Measurements from ENCODE around the gene MAN2A2.
"Not testable (repeated sequence)": the region's sequence is repeated elsewhere in the genome, so short reads cannot be mapped to it uniquely, and the experiment has no call there.

MAN2A2 gene

DNA sequence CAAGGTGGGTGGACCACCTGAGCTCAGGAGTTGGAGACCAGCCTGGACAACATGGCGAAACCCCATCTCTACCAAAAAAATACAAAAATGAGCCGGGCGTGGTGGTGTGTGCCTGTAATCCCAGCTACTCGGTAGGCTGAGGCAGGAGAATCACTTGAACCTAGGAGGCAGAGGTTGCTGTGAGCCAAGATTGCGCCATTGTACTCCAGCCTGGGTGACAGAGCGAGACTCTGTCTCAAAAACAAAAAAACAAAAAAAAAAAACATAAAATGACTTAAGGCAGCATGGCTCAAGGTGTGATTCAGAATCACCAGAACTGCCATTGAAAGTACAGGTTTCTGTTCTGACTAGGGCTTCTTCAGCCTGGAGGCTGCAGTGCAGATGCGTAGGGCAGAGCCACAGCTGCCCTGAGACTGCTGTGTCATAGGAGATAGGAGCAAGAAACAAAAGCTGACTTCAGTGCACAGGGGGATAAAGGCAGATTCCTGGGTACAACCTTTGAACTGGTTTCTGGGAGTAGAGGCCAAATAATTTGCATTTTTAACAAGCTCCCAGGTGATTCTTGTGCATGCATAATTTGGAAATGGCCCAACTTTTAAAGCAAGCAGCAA is 19.7 kb downstream of the MAN2A2 start:
- not testable (repeated sequence) for DNase-seq

DNA sequence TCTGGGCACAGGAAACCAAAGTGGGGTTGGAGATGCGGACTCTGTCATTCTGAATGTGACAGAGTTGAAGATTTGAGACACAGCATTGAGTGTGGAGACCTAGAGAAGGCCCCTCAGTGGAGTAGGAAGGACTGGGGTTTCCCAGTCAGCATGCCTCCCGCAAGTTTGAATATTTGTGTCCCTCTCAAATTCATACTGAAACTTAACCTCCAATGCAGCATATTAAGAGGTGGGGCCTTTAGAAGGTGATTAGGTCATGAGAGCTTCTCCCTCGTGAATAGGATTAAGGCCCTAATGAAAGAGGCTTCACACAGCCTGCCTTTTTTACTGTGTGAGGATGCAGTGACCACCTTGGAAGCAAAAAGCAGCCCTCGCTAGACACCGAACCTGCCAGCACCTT is 21.3 kb downstream of the MAN2A2 start:
- DNase-seq: no peak

DNA sequence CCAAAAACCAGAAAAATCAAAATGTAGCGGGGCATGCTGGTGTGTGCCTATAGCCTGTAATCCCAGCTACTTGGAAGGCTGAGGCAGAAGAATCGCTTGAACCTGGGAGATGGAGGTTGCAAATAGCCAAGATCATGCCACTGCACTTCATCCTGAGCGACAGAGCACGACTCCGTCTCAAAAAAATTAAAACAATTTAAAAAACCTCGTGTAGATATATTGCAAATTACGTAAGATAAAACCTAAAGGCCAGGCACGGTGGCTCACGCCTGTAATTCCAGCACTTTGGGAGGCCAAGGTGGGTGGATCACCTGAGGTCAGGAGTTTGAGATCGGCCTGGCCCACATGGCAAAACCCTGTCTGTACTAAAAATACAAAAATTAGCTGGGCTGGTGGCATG is 23.7 kb downstream of the MAN2A2 start:
- not testable (repeated sequence) for DNase-seq

DNA sequence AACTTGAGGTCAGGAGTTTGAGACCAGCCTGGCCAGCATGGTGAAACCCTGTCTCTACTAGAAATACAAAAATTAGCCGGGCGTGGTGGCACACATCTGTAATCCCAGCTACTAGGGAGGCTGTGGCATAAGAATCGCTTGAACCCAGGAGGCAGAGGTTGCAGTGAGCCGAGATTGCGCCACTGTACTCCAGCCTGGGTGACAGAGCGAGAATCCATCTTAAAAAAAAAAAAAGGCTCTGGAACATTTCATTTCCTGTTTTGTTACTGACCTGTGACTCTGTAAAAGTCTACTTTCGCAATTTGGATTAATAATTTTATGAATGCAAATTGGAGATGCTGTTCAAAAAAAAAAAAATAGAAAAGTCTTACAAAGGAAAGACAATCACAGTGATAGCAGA is 25.0 kb downstream of the MAN2A2 start:
- DNase-seq: not testable (repeated sequence)

DNA sequence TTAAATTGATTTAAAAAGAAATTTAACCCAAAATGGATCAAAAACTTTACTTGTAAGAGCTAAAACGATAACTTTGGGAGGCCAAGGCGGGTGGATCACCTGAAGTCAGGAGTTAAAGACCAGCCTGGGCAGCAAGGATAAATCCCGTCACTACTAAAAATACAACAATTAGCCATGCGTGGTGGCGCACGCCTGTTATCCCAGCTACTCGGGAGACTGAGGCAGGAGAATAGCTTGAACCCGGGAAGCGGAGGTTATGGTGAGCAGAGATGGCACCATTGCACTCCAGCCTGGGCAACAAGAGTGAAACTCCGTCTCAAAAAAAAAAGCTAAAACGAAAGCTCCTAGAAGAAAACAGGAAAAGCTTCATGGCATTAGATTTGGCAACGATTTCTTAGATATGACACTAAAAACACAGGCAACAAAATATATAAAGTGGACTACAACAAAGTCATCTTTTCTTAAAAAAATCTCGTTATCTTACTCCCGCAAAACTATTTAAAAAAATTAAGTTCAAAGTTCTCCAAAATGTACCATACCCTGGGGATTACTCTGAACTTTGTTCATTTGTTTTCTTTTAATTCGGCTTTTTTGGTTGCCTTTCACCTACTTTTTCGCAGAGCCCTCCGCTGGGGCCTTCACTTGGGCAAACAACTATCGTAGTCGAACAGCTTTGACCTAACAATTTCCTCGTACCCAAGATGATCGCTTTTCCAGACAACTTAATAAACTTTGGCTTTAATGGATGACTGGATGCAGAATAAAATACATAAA is 26.3 kb downstream of the MAN2A2 start:
- no peak for DNase-seq

DNA sequence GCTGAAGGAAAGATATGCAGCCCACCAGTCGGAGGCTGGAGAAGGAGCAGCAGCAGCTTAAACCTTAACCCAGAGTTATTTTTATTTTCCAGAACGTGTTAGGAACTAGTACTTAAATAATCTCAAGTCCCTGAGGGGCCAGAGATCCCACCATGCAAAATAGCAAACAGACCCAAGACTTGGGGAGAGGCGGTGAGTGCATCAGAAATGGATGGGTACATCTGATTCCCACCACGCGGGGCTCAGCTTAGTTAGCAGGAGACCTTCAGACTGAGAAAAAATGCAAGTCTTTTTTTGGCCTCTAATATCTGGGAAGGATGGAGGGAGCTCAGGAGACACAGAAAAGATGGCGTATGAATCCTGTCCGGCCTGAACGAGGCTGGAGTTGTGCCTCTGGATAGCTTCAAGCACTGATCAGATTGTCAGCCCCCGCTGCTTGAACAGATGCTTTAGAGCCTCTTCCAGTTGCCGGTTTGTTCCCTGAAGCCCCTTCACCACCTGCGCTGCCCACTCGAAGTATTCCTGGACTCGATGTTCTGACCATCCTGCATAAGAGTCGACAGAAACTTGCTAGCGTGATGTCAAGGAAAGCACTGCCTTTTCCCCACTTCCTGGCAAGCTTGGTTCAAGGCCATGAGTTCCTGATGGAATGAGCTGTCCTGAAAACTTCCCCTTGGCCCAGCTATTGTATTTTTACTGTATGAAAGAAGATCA is 27.9 kb downstream of the MAN2A2 start:
- DNase-seq: no peak

DNA sequence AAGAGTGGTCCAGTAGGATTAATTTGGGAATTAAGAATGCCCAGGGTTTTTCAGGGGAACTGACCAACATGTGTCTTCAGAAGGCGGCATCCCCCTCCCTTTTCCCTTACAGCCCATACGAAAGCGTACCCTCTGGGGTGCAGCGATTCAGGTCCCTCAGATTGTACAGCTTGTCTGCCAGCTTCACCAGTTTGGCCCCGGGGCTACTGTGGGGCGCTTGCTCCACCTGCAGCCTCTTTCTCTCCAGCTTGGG is 28.4 kb downstream of the MAN2A2 start:
- no peak for DNase-seq

DNA sequence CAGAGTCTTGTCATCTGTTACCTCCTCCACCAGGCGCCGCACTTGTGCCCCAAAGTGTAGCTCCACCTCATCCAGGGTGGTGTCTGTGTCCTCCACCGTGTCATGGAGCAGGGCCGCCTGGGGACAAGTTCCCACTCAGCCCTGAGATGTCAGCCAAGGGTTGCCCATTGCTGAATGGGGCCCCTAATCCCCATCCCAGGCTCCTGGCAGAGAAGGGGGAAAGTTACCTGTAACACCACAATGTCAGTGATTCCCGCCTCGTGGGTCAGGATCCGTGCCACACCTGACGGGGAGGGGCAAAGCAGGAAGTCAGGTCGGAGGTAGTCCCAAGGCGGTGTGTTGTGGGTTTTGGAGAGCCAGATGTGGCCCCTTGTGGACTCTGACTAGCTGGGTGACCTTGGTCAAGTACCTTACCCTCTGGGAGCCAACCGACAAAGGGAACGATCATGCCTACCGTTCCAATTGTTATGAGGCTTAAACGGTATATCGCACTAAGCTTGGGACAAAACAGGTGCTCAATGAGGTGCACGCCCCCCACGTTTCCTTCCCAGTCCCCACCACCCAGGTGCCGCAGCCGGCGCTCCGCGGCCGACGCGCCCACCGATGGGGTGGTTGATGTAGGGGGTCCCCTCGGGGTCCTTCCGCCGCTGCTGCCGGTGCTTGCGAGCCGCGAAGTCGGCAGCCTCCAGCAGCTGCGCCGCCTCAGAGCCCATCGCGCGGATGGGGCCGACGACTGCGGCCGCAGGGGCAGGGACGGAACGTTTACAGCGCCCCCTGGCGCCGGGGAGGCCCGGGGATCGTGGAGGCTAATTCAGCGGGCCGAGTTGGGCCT is 28.9 kb downstream of the MAN2A2 start, which contains the start of gene HDDC3:
TSS of gene HDDC3 (minus strand) at position 722 of the 832 bp plus-strand sequence. CDS start at position 713, 9 bp downstream.
- peak; percentile 85 to 86 for DNase-seq

DNA sequence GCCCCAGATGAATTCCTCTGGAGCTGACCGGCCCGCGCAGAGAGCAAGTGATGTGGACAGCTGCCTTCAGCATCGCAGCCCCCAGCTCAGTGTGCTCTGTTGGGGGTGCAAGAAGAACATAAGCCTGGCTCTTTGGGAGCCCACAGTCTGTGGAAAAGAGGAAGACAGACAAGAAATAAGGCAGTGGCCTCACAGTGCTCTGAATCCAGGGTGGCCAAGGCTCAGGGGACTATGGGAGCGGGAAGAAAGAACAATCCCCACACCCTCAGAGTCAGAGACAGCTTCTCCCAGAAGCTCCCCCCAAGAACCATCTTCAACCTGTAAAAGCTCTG is 29.5 kb downstream of the MAN2A2 start:
- no peak for DNase-seq

DNA sequence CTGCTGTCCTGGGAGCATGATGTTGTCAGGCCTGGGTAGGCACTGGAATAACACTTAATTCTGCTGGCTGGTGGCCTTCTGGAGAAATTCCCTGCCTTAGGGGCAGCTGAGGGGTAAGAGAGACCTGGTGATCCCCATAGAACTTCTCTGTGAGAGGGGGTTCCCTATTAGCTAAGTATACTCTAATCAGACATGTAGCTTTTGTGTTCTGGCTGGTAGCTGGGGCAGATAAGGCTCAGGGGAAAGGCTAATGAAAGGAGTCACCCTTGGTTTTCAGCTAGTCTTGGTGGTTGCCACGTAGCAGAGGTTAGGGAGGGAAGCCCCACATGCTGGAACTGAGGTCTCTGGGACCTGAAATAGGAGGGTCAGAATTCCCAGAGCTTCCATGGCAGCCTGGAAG is 30.2 kb downstream of the MAN2A2 start:
- no peak for DNase-seq

DNA sequence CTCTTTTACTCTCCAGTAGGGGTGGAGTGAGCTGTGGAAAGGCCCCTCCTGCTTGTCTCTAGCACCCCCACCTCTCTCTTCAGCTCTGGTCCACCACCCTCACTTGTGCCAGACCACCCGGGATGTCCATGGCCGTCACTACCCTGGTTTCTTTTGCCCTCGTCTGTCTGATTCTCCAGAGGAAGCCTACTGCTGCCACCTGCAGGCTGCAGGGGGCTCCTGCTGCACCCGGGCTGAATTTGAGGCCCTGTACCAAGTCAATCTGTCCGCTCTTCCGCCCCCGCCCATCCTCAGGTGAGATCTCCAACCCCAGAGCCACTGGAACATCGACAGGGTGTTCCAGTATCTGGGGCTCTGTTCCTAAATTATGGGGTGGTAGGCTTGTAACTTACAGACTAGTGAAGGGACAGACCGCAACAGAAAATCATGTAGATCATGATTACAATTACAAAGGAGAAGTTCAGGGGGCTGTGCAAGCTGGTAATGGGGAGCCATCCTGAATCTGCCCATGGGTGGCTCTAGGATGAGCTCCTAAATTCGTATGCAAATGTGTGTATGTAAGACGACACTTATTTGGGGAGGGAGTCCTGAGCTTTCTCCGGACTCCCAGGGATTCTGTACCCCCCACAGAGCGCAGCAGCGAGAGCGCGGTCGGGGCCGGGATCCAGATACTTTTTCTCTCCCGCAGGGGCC is 31.3 kb downstream of the MAN2A2 start:
- DNase-seq: peak; percentile 82 to 83

DNA sequence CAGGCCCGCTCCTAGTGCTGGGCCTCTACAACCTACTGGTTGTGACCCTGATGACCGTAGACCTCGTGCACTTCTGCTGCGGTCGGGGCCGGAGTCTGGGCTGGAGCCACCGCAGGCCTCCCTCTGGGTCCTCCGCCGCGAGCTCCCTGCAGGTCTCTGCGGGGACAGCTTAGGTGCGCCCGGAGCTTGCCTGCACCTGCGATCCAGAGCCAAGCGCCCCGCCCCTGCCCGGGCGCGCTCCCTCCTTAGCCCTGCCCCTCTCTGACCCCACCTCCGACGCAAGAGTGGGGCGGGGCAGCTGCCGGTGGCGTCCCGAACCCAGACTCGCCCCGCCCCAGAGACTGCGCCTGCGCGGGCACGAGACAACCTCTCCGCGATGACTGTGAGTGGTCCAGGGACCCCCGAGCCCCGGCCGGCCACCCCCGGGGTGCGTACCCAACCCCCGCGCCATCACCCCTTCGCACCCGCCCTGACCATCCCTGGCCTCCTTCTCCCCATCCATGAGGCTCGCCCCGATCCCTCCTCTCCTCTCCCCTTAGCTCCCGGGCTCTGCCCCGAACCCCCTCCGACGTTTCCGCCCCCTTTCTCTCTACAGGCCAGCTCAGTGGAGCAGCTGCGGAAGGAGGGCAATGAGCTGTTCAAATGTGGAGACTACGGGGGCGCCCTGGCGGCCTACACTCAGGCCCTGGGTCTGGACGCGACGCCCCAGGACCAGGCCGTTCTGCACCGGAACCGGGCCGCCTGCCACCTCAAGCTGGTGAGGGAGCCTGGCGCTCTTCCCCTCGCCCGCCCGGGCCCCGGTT is 32.0 kb downstream of the MAN2A2 start, which contains the start of gene UNC45A:
TSS of gene UNC45A (plus strand) at position 337 of the 803 bp plus-strand sequence. CDS start at position 377, 40 bp downstream.
- peak; percentile 95 for DNase-seq

DNA sequence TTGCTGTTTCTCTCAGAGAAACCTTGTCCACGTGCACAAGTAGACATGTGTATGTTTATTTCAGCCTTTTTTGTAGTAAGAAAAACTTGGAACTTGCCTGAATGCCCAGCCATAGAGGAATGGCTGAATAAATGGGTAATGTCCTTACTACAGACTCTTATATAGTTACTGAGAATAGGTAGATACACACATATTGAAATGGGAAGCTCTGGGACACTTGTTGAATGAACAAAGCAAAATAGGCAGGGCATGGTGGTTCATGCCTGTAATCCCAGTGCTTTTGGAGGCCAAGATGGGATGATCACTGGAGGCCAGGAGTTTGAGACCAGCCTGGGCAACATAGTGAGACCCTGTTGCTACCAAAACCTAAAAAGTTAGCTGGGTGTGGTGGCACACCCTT is 33.7 kb downstream of the MAN2A2 start:
- no peak for DNase-seq

DNA sequence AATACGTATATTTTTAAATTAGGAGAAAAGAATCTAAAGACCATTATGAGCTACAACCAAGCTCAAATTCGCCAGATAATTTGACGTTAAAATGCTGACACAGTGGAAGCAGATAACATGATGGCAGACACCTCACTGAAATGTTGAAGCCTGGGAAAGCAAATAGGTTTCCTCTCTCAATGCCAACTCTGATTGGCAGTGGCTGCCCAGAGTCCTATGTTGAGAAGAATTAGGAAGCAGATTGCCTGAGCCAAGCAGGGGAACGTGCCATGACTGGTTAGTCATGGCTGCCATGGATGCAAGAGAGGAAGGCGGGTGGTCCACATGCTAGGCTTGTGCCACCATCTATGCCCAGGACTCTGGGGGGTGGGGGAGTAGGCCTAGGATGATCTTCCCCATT is 35.2 kb downstream of the MAN2A2 start:
- no peak for DNase-seq

DNA sequence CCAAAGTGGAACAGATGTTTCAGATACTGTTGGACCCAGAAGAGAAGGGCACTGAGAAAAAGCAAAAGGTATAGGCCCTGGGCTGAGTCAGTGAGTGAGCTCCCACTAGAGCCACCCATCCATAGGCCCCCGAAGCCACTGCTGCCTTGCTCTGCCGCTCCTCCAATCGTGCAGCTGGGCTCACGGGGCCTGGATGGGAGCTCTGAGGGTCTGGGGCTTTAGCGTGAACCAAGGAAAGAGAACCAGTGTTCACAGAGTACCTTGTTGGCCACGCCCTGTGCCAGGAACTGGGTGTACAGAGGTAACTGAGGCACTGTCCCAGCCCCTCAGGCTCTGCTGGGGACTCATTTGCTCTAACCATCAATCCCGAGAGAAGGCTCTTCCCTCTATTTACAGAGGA is 36.7 kb downstream of the MAN2A2 start:
- no peak for DNase-seq

DNA sequence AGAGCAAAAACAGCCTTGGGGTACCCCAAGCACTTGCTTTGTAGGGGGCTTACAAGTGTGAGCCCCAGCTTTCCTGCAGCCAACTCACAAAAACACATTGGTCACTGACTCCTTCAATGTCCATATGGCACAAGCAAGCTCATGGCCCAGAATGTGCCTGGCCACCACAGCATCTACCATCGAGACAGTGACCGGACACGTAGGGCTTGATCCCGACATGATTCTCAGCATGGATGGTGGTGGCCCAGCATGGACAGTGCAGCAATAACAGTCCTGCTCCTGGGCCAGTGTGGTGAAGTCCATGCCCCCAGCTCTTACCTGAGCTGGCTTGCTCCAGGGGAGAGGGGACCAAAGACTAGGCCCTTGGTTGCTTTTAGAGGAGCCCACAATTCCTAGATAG is 37.9 kb downstream of the MAN2A2 start:
- no peak for DNase-seq

DNA sequence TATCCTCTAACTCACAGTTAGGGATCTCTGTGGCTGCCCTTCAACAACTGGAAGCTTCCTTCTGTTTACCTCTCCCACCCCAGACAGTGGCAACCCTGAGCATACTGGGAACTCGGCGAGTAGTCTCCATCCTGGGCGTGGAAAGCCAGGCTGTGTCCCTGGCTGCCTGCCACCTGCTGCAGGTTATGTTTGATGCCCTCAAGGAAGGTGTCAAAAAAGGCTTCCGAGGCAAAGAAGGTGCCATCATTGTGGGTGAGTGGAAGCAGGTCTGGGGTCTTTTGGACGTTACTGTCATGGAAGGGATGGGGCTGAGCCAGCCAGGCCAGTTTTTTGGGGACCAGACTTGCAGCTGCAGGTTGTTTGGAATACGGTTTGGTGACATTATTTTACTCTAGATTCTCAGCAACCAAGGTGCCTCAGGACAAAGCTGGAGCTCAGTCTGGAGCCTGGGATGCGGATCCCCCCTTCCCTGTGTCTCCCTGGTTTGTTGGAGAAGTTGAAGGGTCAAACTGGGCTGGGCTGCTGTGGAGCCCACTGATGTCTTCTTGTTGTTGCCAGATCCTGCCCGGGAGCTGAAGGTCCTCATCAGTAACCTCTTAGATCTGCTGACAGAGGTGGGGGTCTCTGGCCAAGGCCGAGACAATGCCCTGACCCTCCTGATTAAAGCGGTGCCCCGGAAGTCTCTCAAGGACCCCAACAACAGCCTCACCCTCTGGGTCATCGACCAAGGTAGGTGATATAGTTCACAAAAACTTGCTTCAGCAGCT is 39.4 kb downstream of the MAN2A2 start:
- no peak for DNase-seq

DNA sequence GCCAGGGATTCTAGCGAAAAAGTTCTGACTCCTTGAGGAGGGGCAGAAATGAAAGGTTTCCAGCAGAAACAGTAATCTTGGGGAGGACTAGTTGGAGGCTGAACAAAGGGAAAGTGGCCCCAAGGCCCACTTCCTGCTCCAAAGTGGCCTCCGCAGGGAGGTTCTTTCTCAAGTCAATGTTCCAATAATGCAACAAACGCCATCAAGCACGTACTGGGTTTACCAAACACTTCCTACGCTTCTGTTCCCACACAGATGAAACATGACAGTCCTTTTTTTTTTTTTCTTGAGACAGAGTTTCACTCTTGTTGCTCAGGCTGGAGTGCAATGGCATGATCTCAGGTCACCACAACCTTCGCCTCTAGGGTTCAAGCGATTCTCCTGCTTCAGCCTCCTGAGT is 42.0 kb downstream of the MAN2A2 start:
- DNase-seq: no peak

DNA sequence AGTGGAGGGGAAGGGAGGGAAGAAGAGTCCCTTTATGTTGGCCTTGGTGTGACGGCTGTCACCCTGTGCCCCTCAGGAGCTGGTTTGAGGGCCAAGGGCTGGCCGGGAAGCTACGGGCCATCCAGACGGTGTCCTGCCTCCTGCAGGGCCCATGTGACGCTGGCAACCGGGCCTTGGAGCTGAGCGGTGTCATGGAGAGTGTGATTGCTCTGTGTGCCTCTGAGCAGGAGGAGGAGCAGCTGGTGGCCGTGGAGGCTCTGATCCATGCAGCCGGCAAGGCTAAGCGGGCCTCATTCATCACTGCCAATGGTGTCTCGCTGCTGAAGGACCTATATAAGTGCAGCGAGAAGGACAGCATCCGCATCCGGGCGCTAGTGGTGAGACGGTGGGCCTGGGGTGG is 43.4 kb downstream of the MAN2A2 start:
- no peak for DNase-seq

DNA sequence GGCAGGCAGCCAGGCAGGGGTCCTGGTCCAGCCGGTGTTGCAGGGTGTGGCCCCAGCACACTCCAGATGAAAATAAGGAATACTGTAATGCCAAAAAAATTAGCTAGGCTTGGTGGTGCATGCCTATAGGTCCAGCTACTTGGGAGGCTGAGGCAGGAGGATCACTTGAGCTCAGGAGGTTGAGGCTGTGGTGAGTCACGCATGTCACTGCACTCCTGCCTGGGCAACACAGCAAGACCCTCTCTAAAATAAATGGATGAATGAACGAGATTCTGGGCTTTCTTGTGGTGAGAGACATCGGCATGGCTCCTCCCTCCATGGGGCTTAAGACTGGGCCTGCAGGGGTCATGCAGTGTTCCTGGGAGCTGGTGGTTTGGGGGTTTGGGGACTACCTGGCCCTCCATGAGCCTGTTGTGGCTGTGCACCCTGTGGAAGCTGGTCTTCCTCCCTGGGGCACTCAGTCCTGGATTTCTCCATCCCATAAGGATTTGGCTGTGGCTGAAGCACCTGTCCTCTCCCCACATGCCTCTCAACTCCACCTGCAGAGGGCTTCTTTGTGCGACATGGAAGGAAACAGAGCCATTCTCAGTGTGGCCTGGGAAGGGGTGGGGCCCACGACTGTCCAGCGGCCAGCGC is 44.0 kb downstream of the MAN2A2 start:
- DNase-seq: no peak

Data from activated CD4-positive, alpha-beta T cell treated with anti-CD3 and anti-CD28 coated beads, Interleukin-2, amount 50 U/mL, for 4 hours (primary cell).